K562 (cell line): Measurements from ENCODE around the gene RIPPLY3. TPM values are rescaled to one million over a fixed set of nuclear protein-coding genes. Genes with fewer than 3 reads are reported as not detected.

Source experiments
- ATF7 ChIP-seq: fragments of 450-650 bp; IDR thresholded peaks from 2 replicates; pipeline ENCODE4 v1.7.1; 2014; ENCODE audit warnings: mild to moderate bottlenecking, moderate library complexity
- CBFA2T3 ChIP-seq: fragments of 450-650 bp; IDR thresholded peaks from 2 replicates; pipeline ENCODE4 v1.6.1; 2017
- CC2D1A ChIP-seq: fragments of 450-650 bp; IDR thresholded peaks from 2 replicates; pipeline ENCODE4 v1.6.1; 2017; ENCODE audit warnings: mild to moderate bottlenecking
- CEBPB ChIP-seq: fragments of 450-650 bp; IDR thresholded peaks from 2 replicates; pipeline ENCODE4 v1.6.1; 2016; ENCODE audit warnings: missing genetic modification characterization, missing compliant biosample characterization
- E4F1 ChIP-seq: fragments of 250-450 bp; sonication (Bioruptor Pico); IDR thresholded peaks from 2 replicates; pipeline ENCODE4 v1.5.0; 2021; ENCODE audit warnings: mild to moderate bottlenecking, borderline replicate concordance
- HLTF ChIP-seq: fragments of 450-650 bp; IDR thresholded peaks from 2 replicates; pipeline ENCODE4 v1.6.1; 2016
- HMG20A ChIP-seq: fragments of 450-650 bp; formaldehyde crosslinking; conservative IDR thresholded peaks from 2 replicates; pipeline ENCODE4 v1.4.0; 2020; ENCODE audit warnings: mild to moderate bottlenecking, mixed read lengths
- HMGXB4 ChIP-seq: sonication (generic); formaldehyde crosslinking; IDR thresholded peaks from 2 replicates; pipeline ENCODE4 v1.8.1; 2023; ENCODE audit warnings: mild to moderate bottlenecking, missing genetic modification reagents
- KLF16 ChIP-seq: IDR thresholded peaks from 2 replicates; pipeline ENCODE4 v1.6.1; 2016; ENCODE audit warnings: antibody characterized with exemption
- MBD2 ChIP-seq: sonication (generic); IDR thresholded peaks from 2 replicates; pipeline ENCODE4 v1.6.1; 2016; ENCODE audit warnings: low read depth, borderline replicate concordance
- NCOA2 ChIP-seq, 2 experiments: fragments of 450-650 bp; IDR thresholded peaks; 2 replicates each; pipeline ENCODE4 v1.6.1; 2018; ENCODE audit warnings: mild to moderate bottlenecking in 2 of 2, moderate library complexity in 1 of 2; ENCODE audit not compliant: partially characterized antibody in 2 of 2
- NR2C2 ChIP-seq, 2 experiments: fragments of 200-800 bp in 1 of 2; sonication (Bioruptor generic) in 1 of 2; sonication (generic) in 1 of 2; formaldehyde crosslinking in 1 of 2; IDR thresholded peaks; 2 replicates each; pipeline versions ENCODE4 v1.6.1 to v1.8.0; 2016 to 2022; ENCODE audit warnings: mild to moderate bottlenecking in 1 of 2, missing compliant biosample characterization in 1 of 2, missing genetic modification characterization in 1 of 2, missing genetic modification reagents in 1 of 2
- NUFIP1 ChIP-seq: fragments of 450-650 bp; IDR thresholded peaks from 2 replicates; pipeline ENCODE4 v1.6.1; 2018; ENCODE audit not compliant: partially characterized antibody
- RBM14 ChIP-seq: fragments of 200-400 bp; formaldehyde crosslinking; IDR thresholded peaks from 2 replicates; pipeline ENCODE4 v1.6.1; 2018; ENCODE audit warnings: low read depth, mild to moderate bottlenecking, low read length, moderate library complexity, borderline replicate concordance; ENCODE audit not compliant: insufficient read depth
- SMARCC2 ChIP-seq: fragments of 450-650 bp; IDR thresholded peaks from 2 replicates; pipeline ENCODE4 v1.6.1; 2017; ENCODE audit warnings: antibody characterized with exemption, moderate library complexity, mild to moderate bottlenecking, low read depth
- SP2 ChIP-seq: IDR thresholded peaks from 2 replicates; pipeline ENCODE4 v1.6.1; 2011; ENCODE audit warnings: mild to moderate bottlenecking, low read depth, low read length, moderate library complexity; ENCODE audit not compliant: poor library complexity, severe bottlenecking; ENCODE audit errors: extremely low read depth
- TRIM28 ChIP-seq: fragments of 450-650 bp; IDR thresholded peaks from 2 replicates; pipeline ENCODE4 v1.6.1; 2017
- ZBTB33 ChIP-seq: sonication (generic); formaldehyde crosslinking; IDR thresholded peaks from 2 replicates; pipeline ENCODE4 v1.8.1; 2023; ENCODE audit warnings: mild to moderate bottlenecking, missing genetic modification reagents
- ZNF232 ChIP-seq: sonication (generic); formaldehyde crosslinking; IDR thresholded peaks from 2 replicates; pipeline ENCODE4 v1.8.0; 2022; ENCODE audit warnings: mild to moderate bottlenecking, missing genetic modification reagents
- ZNF408 ChIP-seq: fragments of 250-450 bp; sonication (Bioruptor Pico); IDR thresholded peaks from 2 replicates; pipeline ENCODE4 v1.4.0; 2020; ENCODE audit warnings: low read depth, mild to moderate bottlenecking, moderate library complexity
- ZNF584 ChIP-seq: fragments of 200-800 bp; sonication (Bioruptor generic); IDR thresholded peaks from 2 replicates; pipeline ENCODE4 v1.6.1; 2016; ENCODE audit warnings: low read depth, mild to moderate bottlenecking, missing genetic modification characterization, missing compliant biosample characterization
- polyA plus RNA-seq, 8 experiments: library from polyadenylated mRNA; depleted of rRNA in 4 of 8; stranded (reverse) in 5 of 8; unstranded in 3 of 8; fragments of >200 nt; fragmentation: Nextera tagmentation in 2 of 8; fragmentation: Illumina TruSeq in 1 of 8; extraction: Ambion mirVana in 2 of 8; extraction: Trizol in 1 of 8; gene quantifications; 2 replicates each; pipeline versions ENCODE4 v1.2.1 to v1.2.3, GENCODE V29; 2011 to 2014; ENCODE audit warnings: inconsistent platforms in 1 of 8, missing spikeins in 1 of 8
- total RNA-seq, 7 experiments: library from RNA; depleted of rRNA in 6 of 7; stranded (reverse); fragments of >200 nt in 6 of 7; fragmentation: Illumina TruSeq in 2 of 7; extraction: Trizol in 2 of 7; gene quantifications; 2 replicates each; pipeline versions ENCODE4 v1.2.1 to v1.2.3, GENCODE V29; 2011 to 2021; ENCODE audit warnings: low replicate concordance in 1 of 7

The RIPPLY3 gene
- total and polyA plus RNA-seq, 9 of the 15 experiments (the other 6 are each of a cell fraction or from before 2014, with no cell fraction given), result not detected

GRCh38 chr21:36989699-36990507, 16.6 kb upstream of the RIPPLY3 start (continued):
- TF ChIP-seq NR2C2 (CRISPR knock-in tag; IDR thresholded peaks at IDR 0.05), result peak; percentile 47; the same call in 1 of the 2 replicates
- TF ChIP-seq NR2C2 (tag; IDR thresholded peaks at IDR 0.05), result peak; percentile 84
- TF ChIP-seq TRIM28, result no peak; the same call in 1 of the 2 replicates
- TF ChIP-seq CEBPB (tag), result no peak
- TF ChIP-seq ATF7, result peak; percentile 82
- no peak; the same call in none of the 2 replicates for TF ChIP-seq ZNF584 (CRISPR knock-in tag)
- TF ChIP-seq HMGXB4 (CRISPR knock-in tag), result peak; percentile 97
- TF ChIP-seq CBFA2T3, result peak; percentile 21; the same call in 1 of the 2 replicates
- 0 out of 2 replicates have a peak, but pooled peaks have one; percentile 13 for TF ChIP-seq KLF16
- TF ChIP-seq E4F1, result no peak
- peak; percentile 95 for TF ChIP-seq ZBTB33 (CRISPR knock-in tag)
- peak; percentile 42; the same call in 1 of the 2 replicates for TF ChIP-seq MBD2
- TF ChIP-seq ZNF408, result no peak
- TF ChIP-seq RBM14, result no peak
- no peak for TF ChIP-seq CC2D1A
- peak; percentile 38 for TF ChIP-seq SP2
- no peak; the same call in 1 of the 2 replicates for TF ChIP-seq SMARCC2
- peak; percentile 82; the same call in 1 of the 2 replicates for TF ChIP-seq ZNF232
- peak; percentile 48 for TF ChIP-seq NUFIP1
- TF ChIP-seq NCOA2 (IDR thresholded peaks at IDR 0.05; ENCODE audit: partially characterized antibody in 2 of 2), result no peak
- no peak; the same call in 1 of the 2 replicates for TF ChIP-seq HLTF
- TF ChIP-seq HMG20A, result no peak
